A549 (cell line): Measurements from ENCODE around the gene RPS15. TPM values are rescaled to one million over a fixed set of nuclear protein-coding genes. Genes with fewer than 3 reads are reported as not detected.

Experiments
- ATAC-seq, 2 experiments: fragments of 200-7000 bp in 1 of 2; fragments of >200 bp in 1 of 2; cut with Nextera tagmentation in 1 of 2; cut with Tn5 transposase in 1 of 2; 3 replicates each; pipeline versions ENCODE4 v1.8.0 to v1.9.1; 2018 to 2020; ENCODE audit warnings: mild to moderate bottlenecking in 1 of 2, moderate library complexity in 1 of 2
- CTCF ChIA-PET: fragments of 300-600 bp; sonication (Branson Sonifier 250); formaldehyde crosslinking; extraction: SDS; loops from one replicate; lab custom pipeline; 2021; ENCODE audit warnings: antibody characterized with exemption, inconsistent platforms; lab: Yijun Ruan, JAX
- POLR2A ChIA-PET: fragments of 350-600 bp; formaldehyde crosslinking; extraction: SDS; loops from one replicate; lab custom pipeline; 2021; ENCODE audit warnings: antibody characterized with exemption, inconsistent platforms; lab: Yijun Ruan, JAX
- DNase-seq, 2 experiments: peaks; one replicate each; pipeline versions ENCODE4 v3.0.0 to v3.0.0-alpha.2; 2011 to 2016; ENCODE audit warnings: low read depth in 1 of 2, low spot score in 1 of 2
- FAIRE-seq: peaks from 2 replicates; lab custom pipeline; 2011; peaks lifted over from hg19 to GRCh38; lab: Jason Lieb, UNC
- H3K27ac ChIP-seq, 2 experiments: fragments of >200 bp; sonication (Bioruptor Twin); formaldehyde crosslinking; 3 replicates each; pipeline ENCODE4 v1.5.1; 2016 to 2017
- H3K4me1 ChIP-seq: fragments of >200 bp; sonication (Bioruptor Twin); formaldehyde crosslinking; 3 replicates; pipeline ENCODE4 v1.6.1; 2016
- H3K4me2 ChIP-seq: fragments of >200 bp; sonication (Bioruptor Twin); formaldehyde crosslinking; 3 replicates; pipeline ENCODE4 v1.6.1; 2016
- H3K4me3 ChIP-seq: fragments of >200 bp; sonication (Bioruptor Twin); formaldehyde crosslinking; 3 replicates; pipeline ENCODE4 v1.5.1; 2016
- H3K9me3 ChIP-seq: fragments of >200 bp; sonication (Bioruptor Twin); formaldehyde crosslinking; 3 replicates; pipeline ENCODE4 v1.6.1; 2016
- CBX8 ChIP-seq: fragments of 200-600 bp; sonication (generic); IDR thresholded peaks from 2 replicates; pipeline ENCODE4 v1.6.1; 2016
- CHD2 ChIP-seq: fragments of 150-350 bp; IDR thresholded peaks from 2 replicates; pipeline ENCODE4 v1.6.1; 2014; ENCODE audit warnings: low read length; ENCODE audit not compliant: partially characterized antibody
- EHF ChIP-seq: fragments of 250-450 bp; sonication (Bioruptor Pico); IDR thresholded peaks from 2 replicates; pipeline ENCODE4 v1.5.0; 2020; ENCODE audit warnings: mild to moderate bottlenecking
- ESRRA ChIP-seq: fragments of 150-350 bp; IDR thresholded peaks from 2 replicates; pipeline ENCODE4 v1.6.1; 2014; ENCODE audit warnings: mild to moderate bottlenecking, low read length, borderline replicate concordance
- FOSB ChIP-seq: fragments of 250-450 bp; sonication (Bioruptor Pico); IDR thresholded peaks from 2 replicates; pipeline ENCODE4 v1.5.0; 2020; ENCODE audit warnings: mild to moderate bottlenecking, moderate library complexity
- FOSL2 ChIP-seq, 2 experiments: fragments of 450-650 bp in 1 of 2; fragments of >200 bp in 1 of 2; sonication (Bioruptor Twin) in 1 of 2; formaldehyde crosslinking; IDR thresholded peaks; 2 replicates each; pipeline versions ENCODE4 v1.5.0 to v1.6.1; 2016 to 2020; ENCODE audit warnings: mild to moderate bottlenecking in 1 of 2, moderate library complexity in 1 of 2
- FOXS1 ChIP-seq: fragments of 250-450 bp; sonication (Bioruptor Pico); IDR thresholded peaks from 2 replicates; pipeline ENCODE4 v1.5.0; 2020; ENCODE audit warnings: mild to moderate bottlenecking, moderate library complexity
- GATA3 ChIP-seq: IDR thresholded peaks from 2 replicates; pipeline ENCODE4 v1.6.1; 2012; ENCODE audit warnings: borderline replicate concordance
- HDAC2 ChIP-seq: fragments of 200-600 bp; sonication (generic); IDR thresholded peaks from 2 replicates; pipeline ENCODE4 v1.6.1; 2016
- HOXA7 ChIP-seq: fragments of 250-450 bp; sonication (Bioruptor Pico); IDR thresholded peaks from 2 replicates; pipeline ENCODE4 v1.5.0; 2020; ENCODE audit warnings: mild to moderate bottlenecking, moderate library complexity
- HOXB5 ChIP-seq: fragments of 250-450 bp; sonication (Bioruptor Pico); IDR thresholded peaks from 2 replicates; pipeline ENCODE4 v1.5.0; 2020; ENCODE audit warnings: mild to moderate bottlenecking, moderate library complexity
- JUNB ChIP-seq: fragments of >200 bp; sonication (Bioruptor Twin); formaldehyde crosslinking; IDR thresholded peaks from 2 replicates; pipeline ENCODE4 v1.6.1; 2016
- KDM1A ChIP-seq: fragments of 200-600 bp; sonication (generic); IDR thresholded peaks from 2 replicates; pipeline ENCODE4 v1.6.1; 2016; ENCODE audit warnings: low read depth, mild to moderate bottlenecking
- MAZ ChIP-seq: fragments of 150-350 bp; IDR thresholded peaks from 2 replicates; pipeline ENCODE4 v1.6.1; 2014; ENCODE audit warnings: antibody characterized with exemption, low read depth, low read length, borderline replicate concordance
- MYC ChIP-seq: IDR thresholded peaks from 2 replicates; pipeline ENCODE4 v1.6.1; 2012; ENCODE audit warnings: mild to moderate bottlenecking, inconsistent platforms, low read length, improper control_type of control experiment, borderline replicate concordance
- NFE2L2 ChIP-seq: fragments of 150-350 bp; conservative IDR thresholded peaks from 2 replicates; pipeline ENCODE4 v1.6.1; 2014; ENCODE audit warnings: low read length
- NPAS2 ChIP-seq: fragments of 250-450 bp; sonication (Bioruptor Pico); IDR thresholded peaks from 2 replicates; pipeline ENCODE4 v1.8.0; 2022; ENCODE audit warnings: mild to moderate bottlenecking, moderate library complexity, borderline replicate concordance
- NR3C1 ChIP-seq: fragments of >200 bp; sonication (Bioruptor Twin); formaldehyde crosslinking; IDR thresholded peaks from 3 replicates; pipeline ENCODE4 v1.6.1; 2017
- POLR2A ChIP-seq: IDR thresholded peaks from 2 replicates; pipeline ENCODE4 v1.6.1; 2012; ENCODE audit warnings: mild to moderate bottlenecking, low read length
- RAD21 ChIP-seq, 2 experiments: fragments of >200 bp in 1 of 2; sonication (Bioruptor Twin) in 1 of 2; formaldehyde crosslinking in 1 of 2; IDR thresholded peaks in 1 of 2; conservative IDR thresholded peaks in 1 of 2; 2 replicates in 1 of 2; 3 replicates in 1 of 2; pipeline ENCODE4 v1.6.1; 2012 to 2018; ENCODE audit warnings: inconsistent platforms in 1 of 2
- RARB ChIP-seq: fragments of 250-450 bp; sonication (Bioruptor Pico); IDR thresholded peaks from 2 replicates; pipeline ENCODE4 v1.8.0; 2021; ENCODE audit warnings: mild to moderate bottlenecking, moderate library complexity
- RFX5 ChIP-seq: fragments of 450-650 bp; IDR thresholded peaks from 2 replicates; pipeline ENCODE4 v1.7.1; 2014; ENCODE audit warnings: antibody characterized with exemption, mild to moderate bottlenecking, moderate library complexity
- SMC3 ChIP-seq: fragments of >200 bp; sonication (Bioruptor Twin); formaldehyde crosslinking; IDR thresholded peaks from 3 replicates; pipeline ENCODE4 v1.6.1; 2018; ENCODE audit warnings: inconsistent platforms
- SREBF2 ChIP-seq: fragments of 450-650 bp; IDR thresholded peaks from 2 replicates; pipeline ENCODE4 v1.6.1; 2014; ENCODE audit warnings: mild to moderate bottlenecking, moderate library complexity
- TFCP2L1 ChIP-seq: fragments of 250-450 bp; sonication (Bioruptor Pico); IDR thresholded peaks from 2 replicates; pipeline ENCODE4 v1.5.0; 2021; ENCODE audit warnings: mild to moderate bottlenecking
- TP53 ChIP-seq: fragments of 250-450 bp; sonication (Bioruptor Pico); IDR thresholded peaks from 2 replicates; pipeline ENCODE4 v1.5.0; 2021; ENCODE audit warnings: mild to moderate bottlenecking, moderate library complexity
- ZC3H11A ChIP-seq: fragments of 450-650 bp; IDR thresholded peaks from 2 replicates; pipeline ENCODE4 v1.6.1; 2014; ENCODE audit warnings: antibody characterized with exemption, mild to moderate bottlenecking
- ZFP36 ChIP-seq: fragments of 450-650 bp; IDR thresholded peaks from 2 replicates; pipeline ENCODE4 v1.6.1; 2014; ENCODE audit warnings: borderline replicate concordance; ENCODE audit not compliant: partially characterized antibody
- ZSCAN20 ChIP-seq: fragments of 250-450 bp; sonication (Bioruptor Pico); IDR thresholded peaks from 2 replicates; pipeline ENCODE4 v1.8.0; 2022; ENCODE audit warnings: mild to moderate bottlenecking, moderate library complexity
- WGBS: methylation state at CpG from one replicate; pipeline ENCODE4 v1.1.6; 2017; ENCODE audit errors: missing lambda C conversion rate; 5-methylcytosine and 5-hydroxymethylcytosine counted together
- polyA minus RNA-seq: library from RNA; depleted of rRNA, polyadenylated mRNA; stranded (reverse); fragments of >200 nt; gene quantifications from 2 replicates; pipeline ENCODE4 v1.2.3, GENCODE V29; 2011; rRNA and poly(A)+ RNA removed
- polyA plus RNA-seq, 4 experiments: library from polyadenylated mRNA; depleted of rRNA in 3 of 4; stranded (reverse); fragments of >200 nt; fragmentation: RNase III in 1 of 4; extraction: RNeasy Plus Mini Kit Qiagen cat#74134 plus additional on column Dnase treatment in 1 of 4; gene quantifications; 2 replicates in 3 of 4; 3 replicates in 1 of 4; pipeline ENCODE4 v1.2.3, GENCODE V29; 2011 to 2017
- TF ChIP-seq, protein P1 (sequence below): fragments of >200 bp; sonication (Bioruptor Twin); formaldehyde crosslinking; IDR thresholded peaks from 2 replicates; pipeline ENCODE4 v1.6.1; 2016
- TF ChIP-seq, protein P2 (sequence below): IDR thresholded peaks from 2 replicates; pipeline ENCODE4 v1.6.1; 2012; ENCODE audit warnings: low read depth, borderline replicate concordance
- TF ChIP-seq, protein P3 (sequence below): fragments of >200 bp; sonication (Bioruptor Twin); formaldehyde crosslinking; IDR thresholded peaks from 3 replicates; pipeline ENCODE4 v1.6.1; 2016
- TF ChIP-seq, protein P4 (sequence below): fragments of 200-600 bp; sonication (generic); IDR thresholded peaks from 2 replicates; pipeline ENCODE4 v1.6.1; 2016; ENCODE audit warnings: antibody characterized with exemption, mild to moderate bottlenecking, moderate library complexity
- TF ChIP-seq, protein P5 (sequence below): fragments of 250-450 bp; sonication (Bioruptor Pico); IDR thresholded peaks from 2 replicates; pipeline ENCODE4 v1.5.0; 2020; ENCODE audit warnings: low read depth, mild to moderate bottlenecking, moderate library complexity

The RPS15 gene
- polyA plus RNA-seq (2011; rRNA removed) (485 and 525 TPM in 2 replicates), polyA plus RNA-seq (2017; fragmentation: RNase III; extraction: RNeasy Plus Mini Kit Qiagen cat#74134 plus additional on column Dnase treatment) (1,370 to 1,458 TPM (median 1,378 TPM) in 3 replicates), polyA minus RNA-seq (298 and 489 TPM in 2 replicates)
- polyA plus RNA-seq (2012; cell fraction: cytosol; rRNA removed), result 2,687 and 2,770 TPM in 2 replicates
- polyA plus RNA-seq (2012; cell fraction: nucleus; rRNA removed), result 2,142 and 3,339 TPM in 2 replicates

DNA sequence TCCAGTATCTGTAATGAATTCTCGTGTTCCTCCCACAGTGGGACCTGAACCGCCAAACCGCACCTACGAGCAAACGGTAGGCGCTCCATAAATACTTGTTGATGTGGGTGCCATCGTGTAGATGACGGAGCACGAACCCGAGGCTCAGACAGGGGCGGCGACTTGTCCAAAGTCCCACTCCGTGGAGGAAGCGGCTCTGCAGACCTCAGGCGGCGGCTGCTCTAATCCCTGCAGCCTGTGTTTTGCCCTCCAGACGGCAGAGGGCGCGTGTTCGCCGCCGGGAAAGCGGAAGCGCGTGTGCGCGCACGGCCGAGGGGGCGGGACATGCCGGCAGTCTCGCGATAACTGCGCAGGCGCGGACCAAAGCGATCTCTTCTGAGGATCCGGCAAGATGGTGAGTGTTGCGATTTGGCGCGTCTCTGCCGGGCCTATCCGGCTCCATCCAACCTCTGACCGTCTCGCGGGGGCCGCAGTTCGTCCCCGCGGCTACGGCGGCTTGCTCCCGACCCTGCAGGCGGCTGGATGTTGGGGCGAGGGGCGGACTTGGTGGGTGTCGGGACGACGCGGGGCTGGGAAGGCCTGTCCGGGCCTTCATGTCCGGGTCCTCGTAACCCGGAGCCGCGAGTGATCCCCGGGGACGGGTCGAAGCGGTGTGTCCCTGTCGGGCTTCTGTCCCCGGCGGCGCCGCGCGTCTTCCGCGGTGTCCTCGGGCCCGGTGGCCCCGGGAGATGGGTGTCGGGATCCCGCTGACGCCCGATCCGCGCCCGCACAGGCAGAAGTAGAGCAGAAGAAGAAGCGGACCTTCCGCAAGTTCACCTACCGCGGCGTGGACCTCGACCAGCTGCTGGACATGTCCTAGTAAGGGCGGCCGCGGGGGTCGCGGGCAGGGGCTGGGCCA, at the start of gene RPS15:
RPS15 (plus strand) TSS at position 362 of the 898 bp plus-strand sequence; CDS start at position 392, 30 bp downstream.
- peak; percentile 81 to 85 for ATAC-seq
- WGBS, result 5% methylated on average over 25 of the region's 100 CpGs
- peak; percentile 59 to 96 for DNase-seq
- H3K4me1 ChIP-seq, result peaks cover 26% of the 10 kb centered on the region
- FAIRE-seq, result no peak
- peak within 1 kb of the TSS; percentile 93 to 99 for H3K27ac ChIP-seq
- ChIA-PET CTCF (interaction anchor here (0.7 to 1.9 kb wide), 3 partner anchors 11 to 18 kb away, joined by 3 to 5 read pairs (median 3); no protein-coding TSS in a partner anchor), POLR2A (no interaction called here)
- H3K4me2 ChIP-seq, result peak within 1 kb of the TSS; percentile 90
- H3K4me3 ChIP-seq, result peak within 1 kb of the TSS; percentile 93
- no peaks in the 10 kb centered on the region for H3K9me3 ChIP-seq
- TF ChIP-seq KDM1A (no peak), MAZ (no peak), FOSL2 (IDR thresholded peaks at IDR 0.05) (no peak), FOSL2 (CRISPR knock-in tag; IDR thresholded peaks at IDR 0.05) (no peak; the same call in 1 of the 2 replicates), HDAC2 (no peak), CHD2 (peak; percentile 94), MYC (no peak; the same call in 1 of the 2 replicates), FOXS1 (CRISPR knock-in tag) (no peak), NR3C1 (no peak), HOXB5 (CRISPR knock-in tag) (no peak), TFCP2L1 (no peak), RARB (CRISPR knock-in tag) (no peak), EHF (no peak), SREBF2 (no peak), RAD21 (conservative IDR thresholded peaks at IDR 0.05 in 1 of 2, IDR thresholded peaks at IDR 0.05 in 1 of 2) (no peak), NFE2L2 (no peak), ZC3H11A (no peak), NPAS2 (CRISPR knock-in tag) (no peak), FOSB (CRISPR knock-in tag) (0 out of 2 replicates have a peak, but pooled peaks have one; percentile 36), ZSCAN20 (CRISPR knock-in tag) (no peak), TP53 (CRISPR knock-in tag) (no peak), CBX8 (no peak), SMC3 (no peak), HOXA7 (0 out of 2 replicates have a peak, but pooled peaks have one; percentile 31), RFX5 (no peak), JUNB (no peak), ZFP36 (no peak), GATA3 (peak; percentile 47; the same call in 1 of the 2 replicates), POLR2A (peak; percentile 93), ESRRA (no peak)
- TF ChIP-seq, protein P1, sequence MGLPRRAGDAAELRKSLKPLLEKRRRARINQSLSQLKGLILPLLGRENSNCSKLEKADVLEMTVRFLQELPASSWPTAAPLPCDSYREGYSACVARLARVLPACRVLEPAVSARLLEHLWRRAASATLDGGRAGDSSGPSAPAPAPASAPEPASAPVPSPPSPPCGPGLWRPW, result no peak
- TF ChIP-seq, protein P2, sequence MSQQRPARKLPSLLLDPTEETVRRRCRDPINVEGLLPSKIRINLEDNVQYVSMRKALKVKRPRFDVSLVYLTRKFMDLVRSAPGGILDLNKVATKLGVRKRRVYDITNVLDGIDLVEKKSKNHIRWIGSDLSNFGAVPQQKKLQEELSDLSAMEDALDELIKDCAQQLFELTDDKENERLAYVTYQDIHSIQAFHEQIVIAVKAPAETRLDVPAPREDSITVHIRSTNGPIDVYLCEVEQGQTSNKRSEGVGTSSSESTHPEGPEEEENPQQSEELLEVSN, result peak; percentile 40; the same call in 1 of the 2 replicates
- TF ChIP-seq, protein P3, sequence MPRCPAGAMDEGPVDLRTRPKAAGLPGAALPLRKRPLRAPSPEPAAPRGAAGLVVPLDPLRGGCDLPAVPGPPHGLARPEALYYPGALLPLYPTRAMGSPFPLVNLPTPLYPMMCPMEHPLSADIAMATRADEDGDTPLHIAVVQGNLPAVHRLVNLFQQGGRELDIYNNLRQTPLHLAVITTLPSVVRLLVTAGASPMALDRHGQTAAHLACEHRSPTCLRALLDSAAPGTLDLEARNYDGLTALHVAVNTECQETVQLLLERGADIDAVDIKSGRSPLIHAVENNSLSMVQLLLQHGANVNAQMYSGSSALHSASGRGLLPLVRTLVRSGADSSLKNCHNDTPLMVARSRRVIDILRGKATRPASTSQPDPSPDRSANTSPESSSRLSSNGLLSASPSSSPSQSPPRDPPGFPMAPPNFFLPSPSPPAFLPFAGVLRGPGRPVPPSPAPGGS, result peak; percentile 95; the same call in 2 of the 3 replicates
- TF ChIP-seq, protein P4, sequence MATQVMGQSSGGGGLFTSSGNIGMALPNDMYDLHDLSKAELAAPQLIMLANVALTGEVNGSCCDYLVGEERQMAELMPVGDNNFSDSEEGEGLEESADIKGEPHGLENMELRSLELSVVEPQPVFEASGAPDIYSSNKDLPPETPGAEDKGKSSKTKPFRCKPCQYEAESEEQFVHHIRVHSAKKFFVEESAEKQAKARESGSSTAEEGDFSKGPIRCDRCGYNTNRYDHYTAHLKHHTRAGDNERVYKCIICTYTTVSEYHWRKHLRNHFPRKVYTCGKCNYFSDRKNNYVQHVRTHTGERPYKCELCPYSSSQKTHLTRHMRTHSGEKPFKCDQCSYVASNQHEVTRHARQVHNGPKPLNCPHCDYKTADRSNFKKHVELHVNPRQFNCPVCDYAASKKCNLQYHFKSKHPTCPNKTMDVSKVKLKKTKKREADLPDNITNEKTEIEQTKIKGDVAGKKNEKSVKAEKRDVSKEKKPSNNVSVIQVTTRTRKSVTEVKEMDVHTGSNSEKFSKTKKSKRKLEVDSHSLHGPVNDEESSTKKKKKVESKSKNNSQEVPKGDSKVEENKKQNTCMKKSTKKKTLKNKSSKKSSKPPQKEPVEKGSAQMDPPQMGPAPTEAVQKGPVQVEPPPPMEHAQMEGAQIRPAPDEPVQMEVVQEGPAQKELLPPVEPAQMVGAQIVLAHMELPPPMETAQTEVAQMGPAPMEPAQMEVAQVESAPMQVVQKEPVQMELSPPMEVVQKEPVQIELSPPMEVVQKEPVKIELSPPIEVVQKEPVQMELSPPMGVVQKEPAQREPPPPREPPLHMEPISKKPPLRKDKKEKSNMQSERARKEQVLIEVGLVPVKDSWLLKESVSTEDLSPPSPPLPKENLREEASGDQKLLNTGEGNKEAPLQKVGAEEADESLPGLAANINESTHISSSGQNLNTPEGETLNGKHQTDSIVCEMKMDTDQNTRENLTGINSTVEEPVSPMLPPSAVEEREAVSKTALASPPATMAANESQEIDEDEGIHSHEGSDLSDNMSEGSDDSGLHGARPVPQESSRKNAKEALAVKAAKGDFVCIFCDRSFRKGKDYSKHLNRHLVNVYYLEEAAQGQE, result peak; percentile 91
- TF ChIP-seq, protein P5, sequence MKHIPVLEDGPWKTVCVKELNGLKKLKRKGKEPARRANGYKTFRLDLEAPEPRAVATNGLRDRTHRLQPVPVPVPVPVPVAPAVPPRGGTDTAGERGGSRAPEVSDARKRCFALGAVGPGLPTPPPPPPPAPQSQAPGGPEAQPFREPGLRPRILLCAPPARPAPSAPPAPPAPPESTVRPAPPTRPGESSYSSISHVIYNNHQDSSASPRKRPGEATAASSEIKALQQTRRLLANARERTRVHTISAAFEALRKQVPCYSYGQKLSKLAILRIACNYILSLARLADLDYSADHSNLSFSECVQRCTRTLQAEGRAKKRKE (CRISPR knock-in tag), result no peak
